ENCODE data around the gene UQCR11.

The UQCR11 gene

GRCh38 chr19:1601613-1602064 lies 3.6 kb downstream of the UQCR11 start:
- H3K9ac ChIP-seq (ENCODE audit: low read length): no peak overlapping the region
- peak; percentile 28 for DNase-seq
- H4K20me1 ChIP-seq (ENCODE audit: insufficient read depth, low read length): no peaks in the 10 kb centered on the region; the same call in 1 of the 2 replicates
- H3K27me3 ChIP-seq (replicated peaks; ENCODE audit: insufficient read depth, low read length): no peaks in the 10 kb centered on the region
- no peak overlapping the region for H3K27ac ChIP-seq (ENCODE audit: low read length)
- no peaks in the 10 kb centered on the region for H3K9me3 ChIP-seq (replicated peaks; ENCODE audit: insufficient read depth, low read length)
- no peaks in the 10 kb centered on the region for H3K9me2 ChIP-seq (replicated peaks; ENCODE audit: insufficient read depth, low read length)
- peaks cover 4% of the 10 kb centered on the region; the same call in 1 of the 2 replicates for H3K36me3 ChIP-seq (replicated peaks; ENCODE audit: insufficient read depth, low read length)
- H3K4me2 ChIP-seq (ENCODE audit: low read depth, low read length): no peak overlapping the region
- peaks cover 5% of the 10 kb centered on the region; the same call in 1 of the 2 replicates for H3K4me1 ChIP-seq (ENCODE audit: low read length)
- peaks cover 72% of the 10 kb centered on the region for H3K79me2 ChIP-seq (ENCODE audit: low read length)
- TF ChIP-seq EZH2phosphoT487 (IDR thresholded peaks at IDR 0.05; ENCODE audit: low read length) (no peak), CTCF (IDR thresholded peaks at IDR 0.05; ENCODE audit: low read length) (peak; percentile 28), EZH2 (optimal IDR thresholded peaks at IDR 0.05; ENCODE audit: low read depth, low read length) (no peak)
- peaks cover 13% of the 10 kb centered on the region for H3F3A ChIP-seq (ENCODE audit: insufficient read depth, low read length)
- no peak overlapping the region for H3K4me3 ChIP-seq (ENCODE audit: low read length)
- H2AFZ ChIP-seq (ENCODE audit: low read length): no peak overlapping the region

GRCh38 chr19:1599460-1599846 lies 5.8 kb downstream of the UQCR11 start:
- no peaks in the 10 kb centered on the region; the same call in 1 of the 2 replicates for H4K20me1 ChIP-seq (ENCODE audit: insufficient read depth, low read length)
- H3K9me2 ChIP-seq (replicated peaks; ENCODE audit: insufficient read depth, low read length): no peaks in the 10 kb centered on the region
- H3K4me2 ChIP-seq (ENCODE audit: low read depth, low read length): no peak overlapping the region
- peaks cover 64% of the 10 kb centered on the region for H3K79me2 ChIP-seq (ENCODE audit: low read length)
- no peaks in the 10 kb centered on the region for H3K4me1 ChIP-seq (ENCODE audit: low read length)
- no peak overlapping the region for H3K9ac ChIP-seq (ENCODE audit: low read length)
- 0 out of 2 replicates have a peak, but pooled peaks cover 2% of the 10 kb centered on the region for H3F3A ChIP-seq (ENCODE audit: insufficient read depth, low read length)
- H2AFZ ChIP-seq (ENCODE audit: low read length): no peak overlapping the region
- no peak overlapping the region for H3K4me3 ChIP-seq (ENCODE audit: low read length)
- DNase-seq: no peak
- no peaks in the 10 kb centered on the region for H3K27me3 ChIP-seq (replicated peaks; ENCODE audit: insufficient read depth, low read length)
- H3K9me3 ChIP-seq (replicated peaks; ENCODE audit: insufficient read depth, low read length): no peaks in the 10 kb centered on the region
- H3K27ac ChIP-seq (ENCODE audit: low read length): no peak overlapping the region
- TF ChIP-seq EZH2 (optimal IDR thresholded peaks at IDR 0.05; ENCODE audit: low read depth, low read length) (no peak), EZH2phosphoT487 (IDR thresholded peaks at IDR 0.05; ENCODE audit: low read length) (no peak), CTCF (IDR thresholded peaks at IDR 0.05; ENCODE audit: low read length) (no peak)
- peaks cover 4% of the 10 kb centered on the region; the same call in 1 of the 2 replicates for H3K36me3 ChIP-seq (replicated peaks; ENCODE audit: insufficient read depth, low read length)

GRCh38 chr19:1598777-1599459 lies 6.3 kb downstream of the UQCR11 start:
- Histone ChIP-seq H3K27ac (ENCODE audit: low read length) (no peak overlapping the region), H3K9me3 (replicated peaks; ENCODE audit: insufficient read depth, low read length) (no peaks in the 10 kb centered on the region), H3K4me1 (ENCODE audit: low read length) (no peaks in the 10 kb centered on the region), H3K4me2 (ENCODE audit: low read depth, low read length) (no peak overlapping the region), H3F3A (ENCODE audit: insufficient read depth, low read length) (peaks cover 5% of the 10 kb centered on the region; the same call in 1 of the 2 replicates), H3K9me2 (replicated peaks; ENCODE audit: insufficient read depth, low read length) (no peaks in the 10 kb centered on the region), H4K20me1 (ENCODE audit: insufficient read depth, low read length) (no peaks in the 10 kb centered on the region; the same call in 1 of the 2 replicates), H3K27me3 (replicated peaks; ENCODE audit: insufficient read depth, low read length) (no peaks in the 10 kb centered on the region), H2AFZ (ENCODE audit: low read length) (no peak overlapping the region), H3K79me2 (ENCODE audit: low read length) (peaks cover 58% of the 10 kb centered on the region), H3K9ac (ENCODE audit: low read length) (no peak overlapping the region), H3K36me3 (replicated peaks; ENCODE audit: insufficient read depth, low read length) (peaks cover 4% of the 10 kb centered on the region; the same call in 1 of the 2 replicates), H3K4me3 (ENCODE audit: low read length) (no peak overlapping the region)
- TF ChIP-seq EZH2phosphoT487 (IDR thresholded peaks at IDR 0.05; ENCODE audit: low read length) (no peak), CTCF (IDR thresholded peaks at IDR 0.05; ENCODE audit: low read length) (no peak), EZH2 (optimal IDR thresholded peaks at IDR 0.05; ENCODE audit: low read depth, low read length) (no peak)
- no peak for DNase-seq

All from MM.1S (cell line).